GM12801 (cell line): ENCODE results near the gene EPN1.

Source experiments
- CTCF ChIP-seq: IDR thresholded peaks from one replicate; pipeline ENCODE4 v1.5.1; 2011; ENCODE audit warnings: control low read depth; ENCODE audit not compliant: insufficient read length; ENCODE audit errors: extremely low read depth

Gene EPN1

DNA sequence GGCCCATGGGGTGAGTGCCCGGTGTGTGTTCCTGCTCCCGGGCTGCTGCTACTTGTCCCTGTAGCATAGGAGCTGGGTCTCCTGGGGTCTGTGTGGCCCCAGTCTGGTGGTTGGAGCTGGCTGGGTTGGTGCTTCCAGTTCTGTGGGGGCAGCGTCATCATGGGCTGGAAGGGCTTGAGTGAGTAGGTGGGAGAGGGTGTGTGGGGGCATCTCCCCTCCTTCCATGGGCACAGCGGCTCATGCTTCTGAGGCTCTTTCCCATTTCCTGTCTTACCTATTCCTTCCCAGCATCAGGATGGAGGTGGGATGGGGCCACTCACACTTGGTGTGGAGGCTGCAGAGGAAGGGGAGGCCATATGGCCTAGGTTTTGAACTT, 8.0 kb upstream of the EPN1 start:
- no peak for TF ChIP-seq CTCF

- no peak for TF ChIP-seq CTCF
Measured at GRCh38 chr19:55667511-55667910, 7.5 kb upstream of the EPN1 start.

DNA sequence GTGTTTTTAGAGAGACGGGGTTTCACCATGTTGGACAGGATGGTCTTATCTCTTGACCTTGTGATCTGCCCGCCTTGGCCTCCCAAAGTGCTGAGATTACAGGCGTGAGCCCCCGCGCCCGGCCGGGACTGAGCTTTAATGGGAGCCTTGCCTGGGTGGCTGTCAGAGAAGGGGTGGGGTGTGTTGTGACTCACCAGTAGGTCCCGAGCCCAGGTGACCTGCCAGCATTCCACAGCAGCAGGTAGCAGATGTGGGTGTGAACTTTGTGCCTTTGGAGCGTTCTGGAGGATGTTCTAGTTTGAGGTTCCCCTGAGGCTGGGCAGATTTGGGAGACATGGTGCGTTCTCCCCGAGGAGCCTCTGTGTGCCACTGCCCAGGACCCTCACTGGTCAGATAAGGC, 7.1 kb upstream of the EPN1 start:
- TF ChIP-seq CTCF, result no peak

GRCh38 chr19:55668603-55669348, 6.2 kb upstream of the EPN1 start:
- no peak for TF ChIP-seq CTCF

GRCh38 chr19:55669418-55670279, 5.4 kb upstream of the EPN1 start:
- TF ChIP-seq CTCF, result no peak

GRCh38 chr19:55670280-55671053, 4.6 kb upstream of the EPN1 start:
- TF ChIP-seq CTCF, result no peak

DNA sequence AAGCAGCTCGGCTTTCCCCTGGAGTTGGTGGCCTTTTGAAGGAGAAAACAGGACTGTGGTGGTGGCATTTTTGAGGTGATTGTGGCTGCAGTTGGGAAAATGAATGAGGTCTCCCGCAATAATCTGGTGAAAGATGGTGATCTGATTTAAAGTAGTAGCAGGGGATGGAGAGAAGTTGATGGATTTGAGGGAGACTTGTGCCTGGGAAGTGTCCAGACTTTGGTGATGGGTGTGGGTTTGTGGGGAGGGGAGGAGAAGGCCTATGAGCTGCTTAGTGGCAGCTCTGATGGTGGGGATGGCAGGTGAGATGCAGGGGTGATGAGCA, 4.0 kb upstream of the EPN1 start:
- no peak for TF ChIP-seq CTCF
